ENCODE results near the gene CDC25A.

DNA sequence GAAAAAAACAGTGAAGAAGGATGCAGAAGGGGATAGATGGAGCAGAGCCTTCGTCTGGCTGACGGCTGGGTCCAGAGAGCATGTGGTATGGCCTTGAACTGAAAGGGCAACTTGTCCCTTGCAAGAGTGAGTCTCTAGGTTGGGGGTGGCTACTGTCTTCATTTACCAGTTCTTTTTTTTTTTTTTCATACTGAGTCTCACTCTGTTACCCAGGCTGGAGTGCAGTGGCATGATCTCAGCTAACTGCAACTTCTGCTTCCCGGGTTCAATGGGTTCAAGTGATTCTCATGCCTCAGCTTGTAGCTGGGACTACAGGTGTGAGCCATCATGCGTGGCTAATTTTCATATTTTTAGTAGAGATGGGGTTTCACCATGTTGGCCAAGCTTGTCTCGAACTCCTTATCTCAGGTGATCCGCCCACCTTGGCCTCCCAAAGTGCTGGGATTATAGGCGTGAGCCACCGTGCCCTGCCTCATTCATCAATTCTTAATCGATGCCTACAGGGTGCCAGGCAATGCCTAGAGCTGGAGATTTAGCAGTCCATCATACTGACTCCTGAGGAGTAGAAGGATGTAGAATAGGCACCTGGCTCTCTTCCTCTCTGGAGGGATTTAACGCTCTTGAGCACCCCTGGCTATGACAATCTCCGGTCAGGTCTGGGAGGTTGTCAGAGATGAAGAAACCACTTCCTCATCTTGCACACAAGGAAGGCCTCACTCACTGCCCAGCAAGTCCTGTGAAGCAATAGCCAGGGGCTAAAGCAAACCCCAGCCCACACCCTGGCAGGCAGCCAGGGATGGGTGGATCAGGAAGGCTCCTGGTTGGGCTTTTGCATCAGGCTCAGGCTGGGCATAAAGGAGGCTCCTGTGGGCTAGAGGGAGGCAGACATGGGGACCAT lies 34.6 kb upstream of the CDC25A start, which contains the start of gene CAMP:
- no peak for TF ChIP-seq POLR2A (IDR thresholded peaks at IDR 0.05)
- TF ChIP-seq, protein P1, sequence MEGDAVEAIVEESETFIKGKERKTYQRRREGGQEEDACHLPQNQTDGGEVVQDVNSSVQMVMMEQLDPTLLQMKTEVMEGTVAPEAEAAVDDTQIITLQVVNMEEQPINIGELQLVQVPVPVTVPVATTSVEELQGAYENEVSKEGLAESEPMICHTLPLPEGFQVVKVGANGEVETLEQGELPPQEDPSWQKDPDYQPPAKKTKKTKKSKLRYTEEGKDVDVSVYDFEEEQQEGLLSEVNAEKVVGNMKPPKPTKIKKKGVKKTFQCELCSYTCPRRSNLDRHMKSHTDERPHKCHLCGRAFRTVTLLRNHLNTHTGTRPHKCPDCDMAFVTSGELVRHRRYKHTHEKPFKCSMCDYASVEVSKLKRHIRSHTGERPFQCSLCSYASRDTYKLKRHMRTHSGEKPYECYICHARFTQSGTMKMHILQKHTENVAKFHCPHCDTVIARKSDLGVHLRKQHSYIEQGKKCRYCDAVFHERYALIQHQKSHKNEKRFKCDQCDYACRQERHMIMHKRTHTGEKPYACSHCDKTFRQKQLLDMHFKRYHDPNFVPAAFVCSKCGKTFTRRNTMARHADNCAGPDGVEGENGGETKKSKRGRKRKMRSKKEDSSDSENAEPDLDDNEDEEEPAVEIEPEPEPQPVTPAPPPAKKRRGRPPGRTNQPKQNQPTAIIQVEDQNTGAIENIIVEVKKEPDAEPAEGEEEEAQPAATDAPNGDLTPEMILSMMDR (IDR thresholded peaks at IDR 0.05): no peak

Data from esophagus squamous epithelium (tissue), 4 donors.